ENCODE measurements around the gene MYLK.

The MYLK gene

DNA sequence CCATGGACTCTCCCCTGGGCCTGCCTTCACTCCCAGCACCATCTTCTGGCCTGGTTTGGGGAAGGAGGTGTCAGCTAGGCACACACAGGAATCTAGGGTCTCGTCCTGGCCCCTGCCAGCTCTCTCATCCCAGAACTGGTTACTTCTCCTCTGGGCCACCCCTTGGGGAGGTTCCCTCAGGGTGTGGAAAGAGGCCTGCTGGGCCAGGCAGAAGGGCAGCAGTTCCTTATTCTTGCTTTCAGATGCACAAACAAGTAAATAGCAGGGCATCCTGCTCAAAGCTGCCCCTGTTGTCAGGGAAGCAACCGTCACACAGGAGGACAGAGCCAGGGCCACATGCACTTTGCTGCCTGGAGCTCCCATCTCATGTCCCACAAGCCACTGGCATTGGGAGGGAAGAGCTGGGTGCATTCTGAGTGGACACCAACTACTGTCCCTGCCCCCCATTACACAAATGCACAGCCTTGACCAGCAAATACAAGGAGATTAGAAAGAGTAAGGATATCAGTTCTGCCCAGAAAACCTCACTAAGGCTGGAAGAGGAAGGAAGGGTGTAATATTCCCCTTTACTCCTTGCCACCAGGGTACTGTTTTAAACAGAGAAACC is 190.4 kb downstream of the MYLK start:
- no peak for DNase-seq

DNA sequence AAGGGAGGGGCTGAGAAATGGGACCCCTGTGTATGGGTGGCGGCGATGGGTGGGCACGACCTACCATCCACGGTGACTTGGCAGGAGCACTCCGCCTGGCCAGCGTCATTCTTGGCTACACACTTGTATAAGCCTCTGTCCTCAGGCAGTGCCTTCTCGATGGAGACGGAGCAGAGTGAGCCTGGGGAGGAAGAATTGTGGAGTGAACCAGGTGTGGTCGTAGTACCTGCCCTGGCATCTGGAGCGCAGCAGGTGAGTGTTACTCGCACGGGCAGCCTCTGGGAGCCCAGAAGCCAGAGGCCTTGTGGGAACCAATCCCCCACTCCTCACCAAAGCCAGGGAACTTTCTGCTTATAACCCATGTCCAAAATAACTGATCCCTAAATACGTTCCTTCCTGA is 191.5 kb downstream of the MYLK start:
- DNase-seq, result no peak

DNA sequence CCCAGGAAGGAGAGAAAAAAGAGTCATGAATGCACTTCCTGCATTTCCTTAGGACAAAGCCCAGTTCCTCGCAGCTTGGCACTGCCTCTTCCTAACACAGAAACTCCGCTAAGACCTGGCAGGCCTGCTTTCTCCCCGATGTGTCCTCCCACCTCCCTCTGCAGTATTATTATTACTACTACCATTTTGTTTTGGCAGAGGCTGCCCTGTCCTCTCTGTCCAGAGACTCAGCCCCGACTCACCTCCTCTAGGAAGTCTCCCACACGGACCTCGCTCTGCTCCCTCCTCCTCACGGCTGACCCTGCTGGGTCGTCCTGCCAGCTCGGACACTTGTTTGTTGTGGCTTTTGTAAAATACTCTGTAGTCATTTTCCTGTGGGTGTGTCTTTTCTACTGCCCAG is 192.1 kb downstream of the MYLK start:
- no peak for DNase-seq

DNA sequence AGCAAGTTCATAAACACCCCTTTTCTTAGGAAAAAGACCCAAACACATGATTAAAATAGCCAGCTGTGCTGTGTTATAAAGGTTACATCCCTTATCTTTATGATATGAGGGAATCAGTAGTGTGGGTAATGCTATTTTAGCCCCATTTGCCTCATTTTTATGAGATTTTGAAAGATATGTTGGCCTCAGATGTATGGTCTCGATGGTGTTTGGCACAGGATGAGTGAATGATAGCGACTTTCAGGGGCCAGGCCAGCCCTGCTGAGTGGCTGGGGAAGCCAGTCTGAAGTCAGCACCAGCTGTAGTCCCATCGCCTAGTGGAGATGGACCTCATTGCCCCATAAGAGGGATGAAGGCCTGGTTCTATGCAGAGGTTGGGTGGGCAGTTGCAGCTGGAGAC is 194.3 kb downstream of the MYLK start:
- DNase-seq, result no peak

DNA sequence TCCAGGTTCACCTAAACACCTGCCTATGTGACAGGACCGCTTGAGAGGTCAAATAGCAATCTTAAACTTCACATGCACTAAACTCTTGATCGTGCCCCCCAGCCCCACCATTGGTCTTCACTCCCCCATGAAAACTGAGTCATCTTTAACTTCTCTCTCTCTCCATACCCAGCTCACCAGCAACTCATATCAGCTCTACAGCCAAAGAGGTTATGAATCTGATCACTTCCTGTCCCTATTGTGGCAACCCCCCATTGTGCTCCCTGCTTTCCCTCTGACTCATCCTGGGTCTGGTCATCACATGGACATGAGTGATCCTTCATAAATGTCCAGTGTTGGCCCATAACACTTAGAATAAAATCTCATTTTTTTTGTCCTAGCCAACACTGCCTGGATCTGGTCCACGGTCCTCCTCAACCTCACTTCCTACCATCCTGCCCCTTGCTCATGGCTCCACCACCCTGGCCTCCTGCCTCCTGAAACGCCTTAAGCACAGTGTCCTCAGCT is 195.8 kb downstream of the MYLK start:
- DNase-seq, result peak; percentile 93

DNA sequence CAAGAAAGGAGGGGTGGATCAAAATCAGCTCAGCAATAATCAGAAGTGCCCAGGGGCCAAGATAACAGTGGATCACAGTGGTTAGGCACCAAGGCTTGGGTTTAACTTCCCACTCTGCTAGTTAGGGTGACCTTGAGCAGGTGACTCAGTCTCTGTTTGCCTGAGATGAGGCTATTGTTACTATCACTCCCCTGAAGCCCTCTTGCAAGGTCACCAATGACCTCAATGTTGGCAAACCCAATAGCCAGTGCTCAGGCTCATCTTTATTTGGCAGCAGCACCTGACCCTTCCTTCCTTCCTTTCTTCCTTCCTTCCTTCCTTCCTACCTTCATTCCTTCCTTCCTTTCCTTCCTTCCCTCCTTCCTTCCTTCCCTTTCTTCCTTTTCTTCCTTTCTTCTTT is 196.8 kb downstream of the MYLK start:
- DNase-seq, result no peak

DNA sequence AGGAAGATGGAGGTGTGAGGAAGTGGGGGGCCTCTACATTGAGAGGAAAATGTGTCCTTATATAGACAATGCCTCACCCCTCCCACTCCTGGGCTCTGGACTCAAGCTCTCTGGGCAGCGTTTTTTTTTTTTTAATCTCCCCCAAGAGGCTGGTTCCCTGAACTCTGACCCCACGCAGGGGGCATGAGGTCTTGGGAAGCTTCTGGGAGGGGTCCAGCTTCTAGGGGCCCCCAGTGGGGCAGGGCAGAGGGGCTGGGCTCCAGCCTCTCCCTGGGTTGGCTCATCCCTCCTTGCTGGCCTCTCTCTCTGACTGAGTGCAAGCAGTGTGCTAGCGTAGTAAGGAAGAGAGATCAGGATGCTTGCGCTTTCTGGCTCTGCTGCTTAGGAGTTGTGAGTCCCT is 197.9 kb downstream of the MYLK start:
- DNase-seq, result no peak

DNA sequence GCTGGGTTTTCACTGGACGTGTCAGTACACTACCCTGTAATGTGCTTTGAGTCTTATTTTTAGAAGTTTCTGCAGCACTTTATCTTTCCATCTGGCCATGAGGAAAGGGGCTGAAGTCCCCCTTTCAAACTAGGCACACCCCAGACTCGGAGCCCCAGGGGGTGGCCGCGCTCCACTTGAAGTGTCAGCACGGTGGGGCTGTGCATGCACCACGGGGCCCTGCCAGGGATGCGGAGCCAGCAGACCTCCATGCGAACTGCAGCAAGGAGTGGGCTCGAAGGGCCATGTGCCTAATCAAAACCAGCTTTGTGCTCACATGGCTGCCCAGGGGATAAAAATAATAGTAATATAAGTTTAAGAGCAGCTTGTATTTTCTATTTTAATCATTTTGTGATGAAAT is 198.4 kb downstream of the MYLK start:
- no peak for DNase-seq

DNA sequence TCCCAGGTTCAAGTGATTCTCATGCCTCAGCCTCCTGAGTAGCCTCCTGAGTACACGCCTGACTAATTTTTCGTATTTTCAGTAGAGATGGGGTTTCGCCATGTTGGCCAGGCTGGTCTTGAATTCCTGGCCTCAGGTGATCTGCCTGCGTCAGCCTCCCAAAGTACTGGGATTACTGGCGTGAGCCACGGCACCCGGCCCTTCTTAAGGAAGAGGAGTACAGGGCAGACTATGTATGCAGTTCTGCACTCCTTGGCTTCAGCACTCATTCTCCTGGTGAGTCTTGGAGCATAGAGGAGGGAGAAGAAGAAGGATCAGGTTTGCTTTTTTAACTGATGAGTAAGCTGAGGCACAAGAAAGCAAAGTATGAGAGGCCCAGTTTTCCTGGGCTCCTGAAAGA is 199.5 kb downstream of the MYLK start:
- DNase-seq, result no peak

DNA sequence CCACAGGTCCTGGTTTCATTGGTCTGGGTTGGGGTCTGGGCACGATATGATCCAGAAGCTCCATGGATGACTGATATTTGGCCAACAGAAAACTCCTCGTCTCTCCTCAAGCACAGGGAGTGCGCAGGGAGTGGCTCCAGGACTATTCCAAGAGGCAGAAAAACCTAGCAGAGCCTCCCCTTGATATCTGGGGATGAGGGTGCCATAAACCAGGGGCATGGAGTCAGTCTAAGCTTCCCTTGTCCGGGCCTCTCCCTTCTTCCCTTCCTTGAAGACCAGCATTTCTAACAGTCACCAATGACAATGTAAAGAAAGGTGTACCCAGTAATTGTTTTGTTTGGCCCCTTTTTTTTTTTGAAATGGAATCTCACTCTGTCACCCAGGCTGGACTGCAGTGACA is 199.9 kb downstream of the MYLK start:
- DNase-seq, result no peak

DNA sequence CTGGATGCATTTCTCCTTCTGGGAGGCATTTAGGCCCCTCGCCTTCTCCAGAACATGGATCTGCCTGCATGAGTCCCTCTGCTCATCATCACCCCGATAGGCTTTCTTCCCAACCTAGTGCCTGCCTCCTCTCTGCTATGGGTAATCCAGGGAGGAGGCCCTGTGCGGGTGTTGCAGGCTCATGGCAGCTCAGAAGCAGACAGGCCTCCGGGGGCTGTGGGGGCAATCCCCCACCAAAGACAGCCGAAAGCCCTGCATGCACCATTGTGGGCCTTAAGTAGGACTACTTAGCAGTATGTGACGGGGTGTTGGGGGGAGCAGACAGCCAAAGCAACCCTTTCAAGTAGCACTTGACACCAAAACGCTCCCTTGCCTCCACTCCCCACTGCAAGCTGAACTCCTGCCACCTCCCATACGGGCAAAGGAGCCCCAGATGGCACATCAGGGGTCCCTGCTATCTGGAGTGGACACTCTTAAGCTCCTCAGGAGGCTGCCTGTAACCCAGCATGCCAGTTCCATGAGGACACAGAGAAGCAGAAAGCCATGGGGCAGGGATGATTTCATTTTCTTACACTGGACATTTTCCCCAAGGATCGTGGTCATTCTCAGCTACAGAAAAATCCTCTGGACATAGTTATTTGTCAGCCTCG is 200.5 kb downstream of the MYLK start:
- DNase-seq, result no peak

DNA sequence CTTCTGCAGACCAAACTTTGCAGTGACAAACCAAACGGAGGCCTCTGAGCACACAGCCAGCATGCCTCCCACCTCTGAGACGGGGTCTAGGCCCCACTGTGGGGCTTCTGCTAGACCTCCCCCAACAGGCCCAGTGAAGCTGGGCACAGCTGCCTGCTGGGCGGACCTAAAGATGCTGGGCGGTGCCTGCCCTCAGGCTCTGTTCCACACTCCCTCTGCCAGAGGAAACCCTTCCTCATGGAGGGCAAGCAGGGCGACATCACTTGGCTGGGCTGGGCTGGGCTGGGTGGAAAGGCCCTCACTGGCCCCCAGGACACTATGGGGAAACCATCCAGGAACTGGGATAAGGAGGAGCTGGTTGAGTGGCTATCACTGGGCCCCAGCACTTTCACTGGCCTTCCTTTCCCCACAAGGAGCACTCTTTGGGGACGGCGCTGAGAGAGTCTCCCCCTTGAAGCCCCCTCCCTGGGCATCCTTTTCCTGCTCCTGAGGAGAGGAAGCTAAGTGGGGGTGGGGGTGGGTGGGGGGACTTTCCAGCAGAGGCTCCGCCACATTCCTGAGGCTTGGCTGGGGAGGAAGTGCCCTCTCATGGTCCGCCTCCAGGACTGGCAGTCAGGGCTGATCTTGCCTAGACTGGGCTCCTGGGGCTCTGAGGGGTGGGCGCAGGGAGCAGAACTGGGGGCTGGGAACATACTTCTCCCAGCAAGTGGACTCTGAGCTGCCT is 201.2 kb downstream of the MYLK start:
- DNase-seq, result no peak

DNA sequence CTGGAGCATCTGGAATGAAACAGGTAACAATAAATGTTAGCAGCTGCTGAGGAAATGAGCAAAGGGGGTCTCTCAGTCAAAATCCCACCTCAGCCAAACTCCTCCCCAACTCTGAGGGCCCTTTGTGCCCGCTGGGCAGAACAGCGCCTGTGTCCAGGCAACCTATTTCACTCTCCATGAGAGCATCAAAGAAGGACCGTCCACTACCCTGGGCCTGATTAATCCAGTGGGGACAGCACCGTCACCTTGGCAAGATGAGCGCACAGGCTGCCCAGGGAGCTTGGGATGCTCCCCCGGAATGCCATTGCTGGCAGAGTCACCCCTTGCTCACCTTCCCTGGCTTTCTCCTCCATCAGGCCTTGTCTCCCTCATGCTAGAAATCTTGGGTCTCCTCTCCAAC is 201.8 kb downstream of the MYLK start:
- DNase-seq, result no peak

DNA sequence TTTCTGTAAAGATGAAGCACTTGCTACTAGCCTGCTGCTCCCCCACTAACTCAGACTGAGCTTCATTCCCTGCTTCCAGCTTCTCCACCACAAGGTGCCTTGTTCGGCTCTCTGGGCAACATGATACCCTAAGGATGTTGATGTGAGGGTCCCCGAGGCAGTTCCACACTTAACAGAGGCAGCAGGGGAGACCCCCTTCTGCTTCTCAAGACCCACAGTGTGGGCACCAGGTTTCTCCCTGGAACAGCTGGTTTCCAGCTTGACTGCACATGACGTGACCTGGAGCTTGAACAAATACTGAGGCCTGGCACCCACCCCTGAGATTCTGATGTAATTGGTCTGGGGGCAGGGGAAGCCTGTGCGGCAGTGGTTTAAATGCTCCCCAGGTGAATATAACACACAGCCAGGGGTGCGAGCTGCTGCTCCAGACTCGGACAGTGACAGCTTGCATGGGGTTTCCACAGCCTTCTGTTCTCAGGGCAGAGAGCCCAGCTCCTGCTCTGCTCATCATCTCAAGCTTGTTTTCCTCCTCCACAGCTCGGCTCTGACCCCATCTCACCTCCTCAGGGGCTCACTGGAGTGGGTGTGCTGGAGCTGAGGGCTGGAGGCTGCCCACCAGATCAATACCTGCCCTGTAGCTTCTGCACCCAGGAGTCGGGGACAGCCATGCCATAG is 204.3 kb downstream of the MYLK start:
- no peak for DNase-seq

DNA sequence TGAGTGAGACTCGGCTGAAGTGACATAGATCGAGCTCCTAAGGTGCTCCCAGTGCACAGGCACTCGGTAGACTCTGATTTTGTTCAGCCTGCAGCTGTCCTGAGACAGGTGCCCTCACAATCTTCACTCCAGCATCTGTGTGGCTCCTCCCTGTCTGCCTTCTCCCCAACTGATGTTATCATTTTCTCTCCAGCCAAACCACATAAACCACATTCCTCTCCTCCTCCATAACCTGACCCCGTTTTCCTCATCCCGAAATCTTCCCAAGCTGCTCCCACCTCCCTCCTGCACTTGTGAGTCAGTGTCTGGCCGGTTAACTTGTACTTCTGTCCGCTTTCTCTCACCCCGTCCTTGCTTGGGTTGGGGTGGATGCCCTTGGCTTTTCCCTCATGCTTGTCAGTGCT is 206.0 kb downstream of the MYLK start:
- peak; percentile 96 for DNase-seq

DNA sequence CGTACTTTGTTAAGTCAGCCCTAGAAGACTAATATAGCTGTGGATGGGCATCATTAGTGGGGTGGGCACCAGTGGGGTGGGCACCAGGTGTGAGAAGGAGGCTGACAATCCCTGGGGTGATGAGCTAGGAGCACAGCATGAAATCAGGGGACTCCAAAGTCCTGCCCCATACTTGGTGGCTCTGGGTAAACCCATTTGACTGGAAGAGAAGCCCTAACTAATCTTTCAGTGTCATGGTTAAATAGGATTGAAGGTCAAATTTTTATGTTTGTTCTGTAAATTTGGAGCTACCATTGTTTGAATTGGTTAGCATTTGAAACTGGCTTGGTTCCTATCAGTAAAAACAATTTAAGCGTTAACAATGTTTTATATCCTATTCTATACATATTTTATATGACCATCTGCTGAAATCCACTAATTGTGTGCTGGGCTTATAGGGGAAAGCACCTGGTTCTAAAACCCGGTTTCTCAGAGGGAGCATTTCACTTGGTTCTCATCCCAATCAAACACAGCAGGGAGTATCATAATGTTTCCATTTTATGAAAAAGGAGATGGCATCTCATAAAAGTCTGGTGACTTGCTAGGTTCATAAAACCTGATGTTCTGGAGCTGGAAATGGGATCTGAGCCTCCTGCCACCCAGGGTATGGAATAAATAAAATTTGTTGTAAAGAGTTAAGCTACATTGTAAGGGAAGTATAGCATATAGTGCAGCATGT is 211.5 kb downstream of the MYLK start:
- no peak for DNase-seq

DNA sequence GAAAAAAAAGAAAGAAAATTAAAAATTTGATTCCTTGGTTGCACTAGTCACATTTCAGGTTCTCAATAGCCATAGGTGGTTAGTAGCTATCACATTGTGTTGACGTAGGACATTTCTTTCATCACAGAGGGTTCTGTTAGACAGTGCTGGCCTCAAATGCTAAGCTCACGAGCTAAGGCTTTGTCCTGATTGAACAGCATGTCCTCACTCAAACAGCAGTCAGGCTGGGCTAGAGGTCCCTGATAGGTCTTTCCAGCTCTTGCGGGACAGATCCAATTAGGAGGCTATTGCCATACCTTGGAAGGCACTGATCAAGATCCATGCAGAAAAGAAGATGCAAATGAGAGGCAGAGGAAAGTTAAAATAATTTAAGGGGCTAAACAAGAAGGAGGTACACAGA is 213.4 kb downstream of the MYLK start:
- no peak for DNase-seq

DNA sequence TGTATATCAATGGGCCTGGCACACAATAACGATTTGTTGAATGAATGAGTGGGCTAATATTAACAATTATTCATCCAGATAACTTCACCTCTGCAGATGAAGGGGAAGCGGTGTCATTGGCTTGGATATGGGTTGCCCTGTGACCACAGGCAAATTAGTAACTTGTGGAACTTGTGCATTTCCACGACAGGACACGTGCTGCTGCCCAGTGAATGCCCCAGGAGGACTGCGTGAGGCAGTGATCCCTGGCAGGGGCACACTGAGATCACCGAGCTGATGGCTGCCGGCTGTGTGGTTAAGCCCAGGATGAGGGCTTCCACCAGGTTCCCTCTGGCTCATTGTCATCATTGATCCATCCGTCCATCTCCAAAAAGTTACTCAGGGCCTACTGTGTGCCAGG is 215.2 kb downstream of the MYLK start:
- DNase-seq, result no peak

DNA sequence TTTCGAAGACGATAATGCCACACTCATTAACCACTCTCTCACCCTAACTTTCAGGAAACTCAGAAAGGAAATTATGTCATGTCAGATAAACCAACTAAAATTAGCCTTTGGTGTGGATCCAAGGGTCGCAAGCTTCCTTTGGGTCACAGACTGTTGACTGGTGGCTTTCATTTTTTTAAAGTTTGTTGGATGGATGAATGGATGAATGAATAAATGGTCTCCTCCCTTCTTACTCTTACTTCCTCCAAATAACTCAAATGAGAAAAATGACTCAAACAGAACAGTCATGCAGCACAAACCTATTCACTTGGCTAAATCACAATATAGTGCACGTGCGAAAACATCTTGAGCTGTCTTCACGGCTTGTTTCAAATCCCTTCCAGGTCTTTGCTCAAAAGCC is 216.3 kb downstream of the MYLK start:
- DNase-seq, result peak; percentile 57

DNA sequence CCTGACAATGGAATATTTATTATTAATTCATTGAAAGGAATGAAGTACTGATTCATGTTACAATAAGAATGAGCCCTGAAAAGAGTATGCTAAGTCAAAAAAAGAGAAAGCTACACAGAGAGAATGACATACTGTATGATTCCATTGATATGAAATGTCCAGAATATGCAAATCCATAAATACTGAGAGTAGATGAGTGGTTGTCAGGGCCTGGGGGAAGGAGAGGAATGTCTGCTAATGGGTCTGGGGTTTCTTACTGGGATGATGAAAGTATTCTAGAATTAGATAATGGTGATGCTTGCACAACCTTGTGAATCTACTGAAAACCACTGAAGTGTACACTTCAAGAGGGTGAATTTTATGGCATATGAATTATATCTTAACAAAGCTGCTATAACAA is 219.4 kb downstream of the MYLK start:
- DNase-seq, result peak; percentile 85

DNA sequence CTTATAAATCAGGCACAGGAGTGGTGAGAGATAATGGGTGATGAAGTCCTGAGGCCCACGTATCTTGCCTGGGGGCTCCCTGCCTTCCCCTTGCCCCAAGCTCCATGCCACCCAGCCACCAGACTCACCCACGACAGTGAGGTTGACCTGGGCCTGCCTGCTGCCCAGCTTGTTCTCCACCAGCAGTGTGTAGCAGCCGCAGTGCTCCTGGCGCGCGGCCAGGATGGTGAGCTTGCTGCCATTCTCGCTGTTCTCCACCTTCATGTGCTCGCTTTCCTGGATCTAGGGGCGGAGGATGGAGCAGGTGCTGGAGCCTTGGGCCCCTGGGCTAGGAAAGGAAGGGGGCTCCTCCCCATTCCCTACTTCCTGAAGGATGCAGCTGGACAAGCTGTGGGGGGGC is 220.2 kb downstream of the MYLK start:
- DNase-seq, result no peak

DNA sequence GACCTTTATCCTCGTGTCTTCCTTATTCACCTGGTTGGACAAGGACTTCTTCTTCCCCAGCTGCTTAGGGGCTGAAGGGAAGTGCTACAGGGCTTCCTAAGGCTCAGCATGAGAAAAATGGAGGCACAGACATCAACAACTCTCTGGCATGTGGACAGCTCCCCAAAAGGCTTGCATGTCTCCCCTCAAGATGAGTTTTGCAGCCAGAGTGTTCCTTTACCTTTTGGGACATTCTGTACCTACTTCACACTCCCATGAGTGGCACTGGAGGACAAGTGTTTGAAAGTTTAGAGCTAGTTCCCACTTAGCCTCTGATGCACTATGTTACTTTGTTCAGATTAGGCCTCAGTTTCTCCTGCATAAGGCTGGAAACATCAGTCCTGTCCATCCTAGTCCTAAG is 222.2 kb downstream of the MYLK start:
- no peak for DNase-seq

DNA sequence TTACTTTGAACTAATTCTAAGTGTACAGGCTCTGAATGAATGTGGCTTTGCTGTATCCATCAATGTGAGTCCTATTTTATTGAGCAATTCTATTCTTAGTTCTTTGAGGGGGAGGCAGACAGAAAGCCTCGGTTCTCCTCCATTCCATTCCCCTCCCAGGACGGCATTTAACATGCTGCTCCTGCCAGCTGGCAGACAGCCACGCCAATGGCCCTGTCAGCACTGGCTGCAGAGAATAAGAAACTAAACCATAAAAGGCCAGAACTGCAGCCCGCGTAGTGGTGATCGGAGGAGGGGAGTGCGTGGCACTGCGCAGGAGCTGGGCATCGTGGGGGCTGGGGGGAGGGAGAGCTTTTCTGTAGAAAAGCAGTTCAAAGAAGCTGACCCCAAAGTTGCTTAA is 223.2 kb downstream of the MYLK start:
- peak; percentile 100 for DNase-seq
